GM10266 (cell line): ENCODE data around the gene ISCA1.

ENCODE experiments used
- DNase-seq: peaks from one replicate; pipeline ENCODE4 v3.0.0; 2012; ENCODE audit errors: extremely low spot score
- CTCF ChIP-seq: IDR thresholded peaks from 2 replicates; pipeline ENCODE4 v1.5.1; 2012; ENCODE audit warnings: mild to moderate bottlenecking, low read depth; ENCODE audit not compliant: control insufficient read depth, insufficient read depth; ENCODE audit errors: missing control alignments

Gene ISCA1

GRCh38 chr9:86274821-86275643, 7.3 kb downstream of the ISCA1 start:
- DNase-seq: no peak
- no peak for TF ChIP-seq CTCF

GRCh38 chr9:86272221-86272620, 10.1 kb downstream of the ISCA1 start:
- TF ChIP-seq CTCF: no peak
- DNase-seq: no peak

GRCh38 chr9:86263876-86264275, 18.5 kb downstream of the ISCA1 start:
- no peak for TF ChIP-seq CTCF
- no peak for DNase-seq

GRCh38 chr9:86262492-86262891, 19.8 kb downstream of the ISCA1 start:
- DNase-seq: no peak

GRCh38 chr9:86259557-86259956, 22.8 kb downstream of the ISCA1 start, which contains the start of gene C9orf153:
C9orf153 (minus strand) TSS chr9:86259657; CDS start chr9:86229603, 30,054 bp downstream.
- no peak for DNase-seq
- TF ChIP-seq CTCF: no peak

More at GRCh38 chr9:86262492-86262891, 19.8 kb downstream of the ISCA1 start:
- TF ChIP-seq CTCF: no peak

- no peak for DNase-seq
- no peak for TF ChIP-seq CTCF
These were observed 24.9 kb downstream of the ISCA1 start for GRCh38 chr9:86257391-86257790.

GRCh38 chr9:86256653-86257052, 25.7 kb downstream of the ISCA1 start:
- no peak for TF ChIP-seq CTCF
- DNase-seq: no peak
